GM10266 (cell line): ENCODE data around the gene MAML3.

Experiments
- DNase-seq: peaks from one replicate; pipeline ENCODE4 v3.0.0; 2012; ENCODE audit errors: extremely low spot score
- TF ChIP-seq, protein P1 (sequence below): IDR thresholded peaks from 2 replicates; pipeline ENCODE4 v1.5.1; 2012; ENCODE audit warnings: mild to moderate bottlenecking, low read depth; ENCODE audit not compliant: control insufficient read depth, insufficient read depth; ENCODE audit errors: missing control alignments

MAML3 gene

DNA sequence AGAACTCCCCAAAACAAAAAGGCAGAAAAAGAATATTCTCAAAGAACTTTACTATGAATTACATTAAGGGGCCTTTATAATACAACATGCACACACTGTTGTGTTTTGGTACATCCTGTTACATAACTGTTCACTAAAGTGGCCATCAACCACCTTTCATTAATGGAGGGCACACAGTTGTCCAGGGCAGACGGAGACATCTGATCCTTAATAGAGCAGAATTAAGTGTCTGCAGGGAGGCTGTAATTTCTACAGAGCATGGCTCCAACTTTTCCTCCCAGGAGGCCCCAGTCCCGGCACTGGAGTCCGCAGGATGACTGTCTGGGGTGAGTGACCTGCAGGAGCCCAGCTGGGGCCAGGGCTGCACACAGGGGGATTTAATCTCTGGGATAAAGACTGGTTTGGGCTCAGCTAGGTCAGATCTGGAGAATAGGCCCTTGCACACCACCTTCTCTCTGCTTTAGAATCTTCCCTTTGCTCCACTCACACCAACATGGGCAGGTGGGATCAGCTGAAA is 233.4 kb downstream of the MAML3 start:
- TF ChIP-seq, protein P1, sequence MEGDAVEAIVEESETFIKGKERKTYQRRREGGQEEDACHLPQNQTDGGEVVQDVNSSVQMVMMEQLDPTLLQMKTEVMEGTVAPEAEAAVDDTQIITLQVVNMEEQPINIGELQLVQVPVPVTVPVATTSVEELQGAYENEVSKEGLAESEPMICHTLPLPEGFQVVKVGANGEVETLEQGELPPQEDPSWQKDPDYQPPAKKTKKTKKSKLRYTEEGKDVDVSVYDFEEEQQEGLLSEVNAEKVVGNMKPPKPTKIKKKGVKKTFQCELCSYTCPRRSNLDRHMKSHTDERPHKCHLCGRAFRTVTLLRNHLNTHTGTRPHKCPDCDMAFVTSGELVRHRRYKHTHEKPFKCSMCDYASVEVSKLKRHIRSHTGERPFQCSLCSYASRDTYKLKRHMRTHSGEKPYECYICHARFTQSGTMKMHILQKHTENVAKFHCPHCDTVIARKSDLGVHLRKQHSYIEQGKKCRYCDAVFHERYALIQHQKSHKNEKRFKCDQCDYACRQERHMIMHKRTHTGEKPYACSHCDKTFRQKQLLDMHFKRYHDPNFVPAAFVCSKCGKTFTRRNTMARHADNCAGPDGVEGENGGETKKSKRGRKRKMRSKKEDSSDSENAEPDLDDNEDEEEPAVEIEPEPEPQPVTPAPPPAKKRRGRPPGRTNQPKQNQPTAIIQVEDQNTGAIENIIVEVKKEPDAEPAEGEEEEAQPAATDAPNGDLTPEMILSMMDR: no peak
- DNase-seq: no peak

DNA sequence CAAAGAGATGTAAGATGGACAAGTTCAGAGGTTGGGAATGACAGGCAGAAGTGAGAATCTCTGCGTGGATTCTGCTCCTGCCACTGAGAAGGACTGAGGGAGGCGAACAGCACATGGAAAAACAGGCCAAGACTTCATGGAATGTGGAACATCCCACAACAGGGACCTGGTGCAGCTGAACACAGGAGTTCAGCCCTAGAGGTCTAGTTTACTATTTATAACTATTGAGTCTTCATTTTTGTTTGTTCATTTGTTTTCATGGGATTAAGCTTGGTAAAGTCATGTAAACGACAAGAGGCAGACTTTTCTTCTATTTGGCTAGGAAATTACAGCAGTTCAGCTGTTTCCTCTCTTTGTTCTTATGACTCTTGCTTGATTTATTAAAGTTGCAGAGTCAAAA is 234.5 kb downstream of the MAML3 start:
- DNase-seq: no peak
- TF ChIP-seq, protein P1: no peak

DNA sequence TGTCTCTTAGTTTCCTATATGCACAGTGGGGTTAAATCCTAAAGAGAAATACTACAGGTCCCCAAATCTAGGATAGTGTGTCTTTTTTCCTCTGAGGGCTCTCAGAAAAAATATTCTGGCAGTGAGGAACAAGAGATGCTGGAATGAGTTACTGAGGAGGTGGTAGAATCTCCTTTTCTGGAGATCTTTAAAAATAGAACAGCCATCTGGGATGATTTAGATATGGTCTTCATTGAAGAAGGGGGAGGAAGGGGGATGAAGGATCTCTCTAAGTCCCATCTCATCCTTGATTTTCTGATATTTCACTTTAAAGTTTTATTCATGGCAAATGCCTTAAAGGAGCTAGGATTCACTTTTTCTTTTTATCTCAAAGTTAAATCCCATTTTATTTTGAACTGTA is 235.0 kb downstream of the MAML3 start:
- TF ChIP-seq, protein P1: no peak
- DNase-seq: no peak

DNA sequence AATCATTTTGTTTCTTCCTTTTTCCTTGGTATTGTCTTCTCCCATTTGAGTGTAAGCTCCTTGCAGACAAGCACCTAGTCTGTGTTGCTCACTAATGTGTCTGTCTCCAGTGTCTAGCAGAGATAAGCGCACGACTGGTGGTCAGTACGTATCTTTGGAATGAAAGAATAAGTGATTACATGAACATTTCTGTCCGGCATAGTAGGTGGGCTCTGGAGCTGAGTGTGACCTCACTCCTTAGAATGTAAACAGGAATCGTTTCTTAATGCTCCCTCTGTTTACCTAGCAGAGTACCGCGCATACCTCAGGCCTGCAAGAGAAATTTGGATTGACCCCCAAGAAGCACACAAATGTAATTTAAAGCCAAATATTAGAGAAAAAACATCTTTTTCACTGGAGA is 235.4 kb downstream of the MAML3 start:
- TF ChIP-seq, protein P1: no peak
- no peak for DNase-seq

DNA sequence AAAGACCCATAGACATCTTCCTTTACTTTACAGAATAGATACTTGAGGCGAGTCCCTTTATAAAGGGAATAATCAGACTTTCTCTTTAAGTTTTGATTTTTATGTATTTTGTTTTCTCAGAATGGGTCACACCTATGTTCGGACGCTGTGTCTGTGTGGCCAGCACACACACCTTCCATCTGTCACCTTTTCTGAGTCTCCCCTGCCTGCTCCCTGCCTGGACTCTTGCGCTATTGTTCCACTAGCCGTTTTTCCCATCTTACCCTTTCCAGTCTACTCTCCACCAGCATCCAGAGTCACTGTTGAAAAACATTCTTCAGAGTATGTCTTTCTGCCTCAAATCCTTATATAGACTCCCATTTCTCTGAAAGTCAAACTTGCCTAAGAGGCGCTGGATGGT is 236.1 kb downstream of the MAML3 start:
- no peak for DNase-seq
- TF ChIP-seq, protein P1: no peak

DNA sequence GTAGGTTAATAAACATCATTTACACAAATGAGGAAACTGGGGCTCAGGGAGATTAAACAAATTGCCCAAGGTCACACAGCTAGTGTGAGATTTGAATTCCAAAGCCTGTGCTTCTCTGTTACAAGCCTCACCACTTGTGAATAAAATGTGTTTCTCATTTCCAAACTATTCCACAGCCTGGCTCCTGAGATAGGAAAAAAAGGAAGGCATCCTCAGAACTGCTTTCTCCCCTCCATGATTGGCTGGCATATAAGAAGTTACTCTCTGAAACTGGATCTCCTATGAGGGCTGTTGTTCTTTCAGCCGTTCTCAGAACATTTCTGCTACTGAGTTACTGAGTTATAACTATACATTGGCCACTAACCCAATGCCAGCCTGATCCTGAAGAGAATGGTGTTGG is 237.9 kb downstream of the MAML3 start:
- TF ChIP-seq, protein P1: no peak
- DNase-seq: no peak

DNA sequence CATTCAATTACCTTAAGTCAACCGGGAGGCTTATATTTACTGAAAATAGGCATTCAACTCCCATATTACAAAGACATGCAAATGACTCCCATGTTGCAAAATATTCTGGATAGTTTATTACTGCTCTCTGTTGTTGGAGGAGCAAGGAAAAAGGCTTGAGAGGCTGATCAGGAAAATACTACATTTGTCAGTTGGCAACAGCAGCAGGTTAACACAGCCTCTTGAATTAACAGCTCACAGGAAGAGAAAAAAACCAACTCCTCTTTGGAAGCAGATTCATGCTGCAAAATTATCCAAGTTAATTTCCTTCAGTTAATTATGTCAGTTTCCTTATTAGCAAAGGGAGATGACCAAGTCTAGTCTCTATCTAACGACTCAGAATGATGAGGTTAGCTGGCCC is 238.9 kb downstream of the MAML3 start:
- no peak for DNase-seq
- TF ChIP-seq, protein P1: no peak
